WTC11 (cell line): ENCODE measurements around the gene QRFPR. TPM values are rescaled to one million over a fixed set of nuclear protein-coding genes. Genes with fewer than 3 reads are reported as not detected.

Experiments used
- ATAC-seq: fragments of 200-7000 bp; cut with Tn5 transposase; 2 replicates; pipeline ENCODE4 v1.10.0; 2021; ENCODE audit warnings: mild to moderate bottlenecking, moderate library complexity
- CTCF ChIA-PET: fragments of 300-600 bp; sonication (Branson Sonifier 250); formaldehyde crosslinking; loops from one replicate; lab custom pipeline; 2021; ENCODE audit warnings: antibody characterized with exemption; lab: Charles Lee
- POLR2A ChIA-PET: fragments of 350-600 bp; sonication (Branson Sonifier 250); formaldehyde crosslinking; loops from one replicate; lab custom pipeline; 2021; ENCODE audit warnings: antibody characterized with exemption; lab: Charles Lee
- DNase-seq: peaks from one replicate; pipeline ENCODE4 v3.0.0; 2021; ENCODE audit warnings: low spot score
- H3K27ac Mint-ChIP-seq: 2 replicates; pipeline ENCODE4 v1.8.0; 2021; ENCODE audit warnings: mixed read lengths
- H3K27me3 Mint-ChIP-seq: 2 replicates; pipeline ENCODE4 v1.8.0; 2021; ENCODE audit warnings: low read depth, mild to moderate bottlenecking, moderate library complexity, mixed read lengths
- H3K36me3 Mint-ChIP-seq: 2 replicates; pipeline ENCODE4 v1.8.0; 2021; ENCODE audit warnings: mixed read lengths
- H3K4me1 Mint-ChIP-seq: 2 replicates; pipeline ENCODE4 v1.8.0; 2022; ENCODE audit warnings: mixed read lengths
- H3K4me3 Mint-ChIP-seq: 2 replicates; pipeline ENCODE4 v1.8.0; 2021; ENCODE audit warnings: mild to moderate bottlenecking, moderate library complexity, mixed read lengths
- H3K9me3 Mint-ChIP-seq: 2 replicates; pipeline ENCODE4 v1.8.0; 2021; ENCODE audit warnings: mixed read lengths
- CBFB ChIP-seq: sonication (generic); formaldehyde crosslinking; IDR thresholded peaks from 2 replicates; pipeline ENCODE4 v1.8.1; 2022; ENCODE audit warnings: mild to moderate bottlenecking, low read depth, missing genetic modification reagents
- ETV6 ChIP-seq: sonication (generic); formaldehyde crosslinking; IDR thresholded peaks from 2 replicates; pipeline ENCODE4 v1.8.1; 2022; ENCODE audit warnings: mild to moderate bottlenecking, missing genetic modification reagents
- FOXK1 ChIP-seq: sonication (generic); formaldehyde crosslinking; IDR thresholded peaks from 2 replicates; pipeline ENCODE4 v1.8.0; 2022; ENCODE audit warnings: mild to moderate bottlenecking, moderate library complexity, missing genetic modification reagents
- MXD4 ChIP-seq: fragments of 250-450 bp; sonication (Bioruptor Pico); IDR thresholded peaks from 2 replicates; pipeline ENCODE4 v1.8.0; 2021; ENCODE audit warnings: mild to moderate bottlenecking, moderate library complexity, borderline replicate concordance
- NFATC4 ChIP-seq: fragments of 250-450 bp; sonication (Bioruptor Pico); IDR thresholded peaks from 2 replicates; pipeline ENCODE4 v1.9.0; 2021; ENCODE audit warnings: mild to moderate bottlenecking
- PRRX2 ChIP-seq: fragments of 250-450 bp; sonication (Bioruptor Pico); IDR thresholded peaks from 2 replicates; pipeline ENCODE4 v1.8.0; 2021; ENCODE audit warnings: mild to moderate bottlenecking
- SMAD4 ChIP-seq: sonication (generic); formaldehyde crosslinking; IDR thresholded peaks from 2 replicates; pipeline ENCODE4 v1.8.0; 2022; ENCODE audit warnings: mild to moderate bottlenecking, missing genetic modification reagents
- ZBTB21 ChIP-seq: sonication (generic); formaldehyde crosslinking; IDR thresholded peaks from 2 replicates; pipeline ENCODE4 v1.8.1; 2023; ENCODE audit warnings: mild to moderate bottlenecking, missing genetic modification reagents, borderline replicate concordance
- ZNF423 ChIP-seq: fragments of 250-450 bp; sonication (Bioruptor Pico); IDR thresholded peaks from 2 replicates; pipeline ENCODE4 v2.1.2; 2022; ENCODE audit warnings: mild to moderate bottlenecking, moderate library complexity
- total RNA-seq: library from RNA; stranded (reverse); gene quantifications from 3 replicates; pipeline ENCODE4 v1.2.3, GENCODE V29; 2021
- TF ChIP-seq, protein P1 (sequence below): fragments of 250-450 bp; sonication (Bioruptor Pico); IDR thresholded peaks from 2 replicates; pipeline ENCODE4 v1.9.0; 2021; ENCODE audit warnings: mild to moderate bottlenecking
- TF ChIP-seq, protein P2 (sequence below): sonication (generic); formaldehyde crosslinking; IDR thresholded peaks from 2 replicates; pipeline ENCODE4 v1.8.0; 2023; ENCODE audit warnings: mild to moderate bottlenecking, missing genetic modification reagents
- TF ChIP-seq, protein P3 (sequence below): fragments of 250-450 bp; sonication (Bioruptor Pico); IDR thresholded peaks from 2 replicates; pipeline ENCODE4 v1.9.0; 2021; ENCODE audit warnings: mild to moderate bottlenecking, borderline replicate concordance
- TF ChIP-seq, protein P4 (sequence below): sonication (generic); formaldehyde crosslinking; IDR thresholded peaks from 2 replicates; pipeline ENCODE4 v1.8.0; 2023; ENCODE audit warnings: missing genetic modification reagents, mild to moderate bottlenecking, borderline replicate concordance
- TF ChIP-seq, protein P5 (sequence below): fragments of 200-600 bp; IDR thresholded peaks from 2 replicates; pipeline ENCODE4 v1.8.0; 2022; ENCODE audit warnings: antibody characterized with exemption
- TF ChIP-seq, protein P6 (sequence below): sonication (generic); formaldehyde crosslinking; IDR thresholded peaks from 2 replicates; pipeline ENCODE4 v1.8.0; 2022; ENCODE audit warnings: mild to moderate bottlenecking, missing genetic modification reagents
- TF ChIP-seq, protein P7 (sequence below): sonication (generic); formaldehyde crosslinking; IDR thresholded peaks from 2 replicates; pipeline ENCODE4 v1.8.0; 2022; ENCODE audit warnings: mild to moderate bottlenecking, missing genetic modification reagents

QRFPR gene
- total RNA-seq, 1 experiment from 2014 or later, result 0.68 TPM

DNA sequence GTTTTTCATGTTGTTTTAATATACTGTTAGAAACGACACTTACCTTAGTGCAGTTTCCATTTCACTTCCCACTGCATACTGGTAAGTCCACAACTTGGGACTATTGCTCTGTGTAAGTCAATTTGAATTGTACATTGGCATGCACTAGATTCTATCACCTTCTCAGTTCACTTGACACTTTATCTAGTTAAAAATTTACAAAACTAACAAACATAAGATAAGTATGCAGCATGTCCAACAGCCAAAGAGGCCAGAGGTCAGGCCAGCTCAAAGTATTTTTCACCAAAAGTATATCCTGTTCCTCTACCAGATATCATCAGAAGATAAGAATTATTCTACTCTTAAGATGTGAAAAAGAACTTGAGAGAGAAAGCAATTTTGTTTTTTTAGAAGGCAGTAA is 75.9 kb downstream of the QRFPR start:
- ChIA-PET CTCF (no interaction called here), POLR2A (no interaction called here)
- TF ChIP-seq, protein P1, sequence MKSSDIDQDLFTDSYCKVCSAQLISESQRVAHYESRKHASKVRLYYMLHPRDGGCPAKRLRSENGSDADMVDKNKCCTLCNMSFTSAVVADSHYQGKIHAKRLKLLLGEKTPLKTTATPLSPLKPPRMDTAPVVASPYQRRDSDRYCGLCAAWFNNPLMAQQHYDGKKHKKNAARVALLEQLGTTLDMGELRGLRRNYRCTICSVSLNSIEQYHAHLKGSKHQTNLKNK (CRISPR knock-in tag), result no peak
- no peak for TF ChIP-seq CBFB (CRISPR knock-in tag)
- TF ChIP-seq, protein P2, sequence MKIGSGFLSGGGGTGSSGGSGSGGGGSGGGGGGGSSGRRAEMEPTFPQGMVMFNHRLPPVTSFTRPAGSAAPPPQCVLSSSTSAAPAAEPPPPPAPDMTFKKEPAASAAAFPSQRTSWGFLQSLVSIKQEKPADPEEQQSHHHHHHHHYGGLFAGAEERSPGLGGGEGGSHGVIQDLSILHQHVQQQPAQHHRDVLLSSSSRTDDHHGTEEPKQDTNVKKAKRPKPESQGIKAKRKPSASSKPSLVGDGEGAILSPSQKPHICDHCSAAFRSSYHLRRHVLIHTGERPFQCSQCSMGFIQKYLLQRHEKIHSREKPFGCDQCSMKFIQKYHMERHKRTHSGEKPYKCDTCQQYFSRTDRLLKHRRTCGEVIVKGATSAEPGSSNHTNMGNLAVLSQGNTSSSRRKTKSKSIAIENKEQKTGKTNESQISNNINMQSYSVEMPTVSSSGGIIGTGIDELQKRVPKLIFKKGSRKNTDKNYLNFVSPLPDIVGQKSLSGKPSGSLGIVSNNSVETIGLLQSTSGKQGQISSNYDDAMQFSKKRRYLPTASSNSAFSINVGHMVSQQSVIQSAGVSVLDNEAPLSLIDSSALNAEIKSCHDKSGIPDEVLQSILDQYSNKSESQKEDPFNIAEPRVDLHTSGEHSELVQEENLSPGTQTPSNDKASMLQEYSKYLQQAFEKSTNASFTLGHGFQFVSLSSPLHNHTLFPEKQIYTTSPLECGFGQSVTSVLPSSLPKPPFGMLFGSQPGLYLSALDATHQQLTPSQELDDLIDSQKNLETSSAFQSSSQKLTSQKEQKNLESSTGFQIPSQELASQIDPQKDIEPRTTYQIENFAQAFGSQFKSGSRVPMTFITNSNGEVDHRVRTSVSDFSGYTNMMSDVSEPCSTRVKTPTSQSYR (CRISPR knock-in tag), result no peak
- TF ChIP-seq SMAD4, result no peak
- TF ChIP-seq, protein P3, sequence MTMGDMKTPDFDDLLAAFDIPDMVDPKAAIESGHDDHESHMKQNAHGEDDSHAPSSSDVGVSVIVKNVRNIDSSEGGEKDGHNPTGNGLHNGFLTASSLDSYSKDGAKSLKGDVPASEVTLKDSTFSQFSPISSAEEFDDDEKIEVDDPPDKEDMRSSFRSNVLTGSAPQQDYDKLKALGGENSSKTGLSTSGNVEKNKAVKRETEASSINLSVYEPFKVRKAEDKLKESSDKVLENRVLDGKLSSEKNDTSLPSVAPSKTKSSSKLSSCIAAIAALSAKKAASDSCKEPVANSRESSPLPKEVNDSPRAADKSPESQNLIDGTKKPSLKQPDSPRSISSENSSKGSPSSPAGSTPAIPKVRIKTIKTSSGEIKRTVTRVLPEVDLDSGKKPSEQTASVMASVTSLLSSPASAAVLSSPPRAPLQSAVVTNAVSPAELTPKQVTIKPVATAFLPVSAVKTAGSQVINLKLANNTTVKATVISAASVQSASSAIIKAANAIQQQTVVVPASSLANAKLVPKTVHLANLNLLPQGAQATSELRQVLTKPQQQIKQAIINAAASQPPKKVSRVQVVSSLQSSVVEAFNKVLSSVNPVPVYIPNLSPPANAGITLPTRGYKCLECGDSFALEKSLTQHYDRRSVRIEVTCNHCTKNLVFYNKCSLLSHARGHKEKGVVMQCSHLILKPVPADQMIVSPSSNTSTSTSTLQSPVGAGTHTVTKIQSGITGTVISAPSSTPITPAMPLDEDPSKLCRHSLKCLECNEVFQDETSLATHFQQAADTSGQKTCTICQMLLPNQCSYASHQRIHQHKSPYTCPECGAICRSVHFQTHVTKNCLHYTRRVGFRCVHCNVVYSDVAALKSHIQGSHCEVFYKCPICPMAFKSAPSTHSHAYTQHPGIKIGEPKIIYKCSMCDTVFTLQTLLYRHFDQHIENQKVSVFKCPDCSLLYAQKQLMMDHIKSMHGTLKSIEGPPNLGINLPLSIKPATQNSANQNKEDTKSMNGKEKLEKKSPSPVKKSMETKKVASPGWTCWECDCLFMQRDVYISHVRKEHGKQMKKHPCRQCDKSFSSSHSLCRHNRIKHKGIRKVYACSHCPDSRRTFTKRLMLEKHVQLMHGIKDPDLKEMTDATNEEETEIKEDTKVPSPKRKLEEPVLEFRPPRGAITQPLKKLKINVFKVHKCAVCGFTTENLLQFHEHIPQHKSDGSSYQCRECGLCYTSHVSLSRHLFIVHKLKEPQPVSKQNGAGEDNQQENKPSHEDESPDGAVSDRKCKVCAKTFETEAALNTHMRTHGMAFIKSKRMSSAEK (CRISPR knock-in tag), result no peak
- TF ChIP-seq, protein P4, sequence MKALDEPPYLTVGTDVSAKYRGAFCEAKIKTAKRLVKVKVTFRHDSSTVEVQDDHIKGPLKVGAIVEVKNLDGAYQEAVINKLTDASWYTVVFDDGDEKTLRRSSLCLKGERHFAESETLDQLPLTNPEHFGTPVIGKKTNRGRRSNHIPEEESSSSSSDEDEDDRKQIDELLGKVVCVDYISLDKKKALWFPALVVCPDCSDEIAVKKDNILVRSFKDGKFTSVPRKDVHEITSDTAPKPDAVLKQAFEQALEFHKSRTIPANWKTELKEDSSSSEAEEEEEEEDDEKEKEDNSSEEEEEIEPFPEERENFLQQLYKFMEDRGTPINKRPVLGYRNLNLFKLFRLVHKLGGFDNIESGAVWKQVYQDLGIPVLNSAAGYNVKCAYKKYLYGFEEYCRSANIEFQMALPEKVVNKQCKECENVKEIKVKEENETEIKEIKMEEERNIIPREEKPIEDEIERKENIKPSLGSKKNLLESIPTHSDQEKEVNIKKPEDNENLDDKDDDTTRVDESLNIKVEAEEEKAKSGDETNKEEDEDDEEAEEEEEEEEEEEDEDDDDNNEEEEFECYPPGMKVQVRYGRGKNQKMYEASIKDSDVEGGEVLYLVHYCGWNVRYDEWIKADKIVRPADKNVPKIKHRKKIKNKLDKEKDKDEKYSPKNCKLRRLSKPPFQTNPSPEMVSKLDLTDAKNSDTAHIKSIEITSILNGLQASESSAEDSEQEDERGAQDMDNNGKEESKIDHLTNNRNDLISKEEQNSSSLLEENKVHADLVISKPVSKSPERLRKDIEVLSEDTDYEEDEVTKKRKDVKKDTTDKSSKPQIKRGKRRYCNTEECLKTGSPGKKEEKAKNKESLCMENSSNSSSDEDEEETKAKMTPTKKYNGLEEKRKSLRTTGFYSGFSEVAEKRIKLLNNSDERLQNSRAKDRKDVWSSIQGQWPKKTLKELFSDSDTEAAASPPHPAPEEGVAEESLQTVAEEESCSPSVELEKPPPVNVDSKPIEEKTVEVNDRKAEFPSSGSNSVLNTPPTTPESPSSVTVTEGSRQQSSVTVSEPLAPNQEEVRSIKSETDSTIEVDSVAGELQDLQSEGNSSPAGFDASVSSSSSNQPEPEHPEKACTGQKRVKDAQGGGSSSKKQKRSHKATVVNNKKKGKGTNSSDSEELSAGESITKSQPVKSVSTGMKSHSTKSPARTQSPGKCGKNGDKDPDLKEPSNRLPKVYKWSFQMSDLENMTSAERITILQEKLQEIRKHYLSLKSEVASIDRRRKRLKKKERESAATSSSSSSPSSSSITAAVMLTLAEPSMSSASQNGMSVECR (CRISPR knock-in tag), result no peak
- TF ChIP-seq, protein P5, sequence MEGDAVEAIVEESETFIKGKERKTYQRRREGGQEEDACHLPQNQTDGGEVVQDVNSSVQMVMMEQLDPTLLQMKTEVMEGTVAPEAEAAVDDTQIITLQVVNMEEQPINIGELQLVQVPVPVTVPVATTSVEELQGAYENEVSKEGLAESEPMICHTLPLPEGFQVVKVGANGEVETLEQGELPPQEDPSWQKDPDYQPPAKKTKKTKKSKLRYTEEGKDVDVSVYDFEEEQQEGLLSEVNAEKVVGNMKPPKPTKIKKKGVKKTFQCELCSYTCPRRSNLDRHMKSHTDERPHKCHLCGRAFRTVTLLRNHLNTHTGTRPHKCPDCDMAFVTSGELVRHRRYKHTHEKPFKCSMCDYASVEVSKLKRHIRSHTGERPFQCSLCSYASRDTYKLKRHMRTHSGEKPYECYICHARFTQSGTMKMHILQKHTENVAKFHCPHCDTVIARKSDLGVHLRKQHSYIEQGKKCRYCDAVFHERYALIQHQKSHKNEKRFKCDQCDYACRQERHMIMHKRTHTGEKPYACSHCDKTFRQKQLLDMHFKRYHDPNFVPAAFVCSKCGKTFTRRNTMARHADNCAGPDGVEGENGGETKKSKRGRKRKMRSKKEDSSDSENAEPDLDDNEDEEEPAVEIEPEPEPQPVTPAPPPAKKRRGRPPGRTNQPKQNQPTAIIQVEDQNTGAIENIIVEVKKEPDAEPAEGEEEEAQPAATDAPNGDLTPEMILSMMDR, result no peak
- TF ChIP-seq, protein P6, sequence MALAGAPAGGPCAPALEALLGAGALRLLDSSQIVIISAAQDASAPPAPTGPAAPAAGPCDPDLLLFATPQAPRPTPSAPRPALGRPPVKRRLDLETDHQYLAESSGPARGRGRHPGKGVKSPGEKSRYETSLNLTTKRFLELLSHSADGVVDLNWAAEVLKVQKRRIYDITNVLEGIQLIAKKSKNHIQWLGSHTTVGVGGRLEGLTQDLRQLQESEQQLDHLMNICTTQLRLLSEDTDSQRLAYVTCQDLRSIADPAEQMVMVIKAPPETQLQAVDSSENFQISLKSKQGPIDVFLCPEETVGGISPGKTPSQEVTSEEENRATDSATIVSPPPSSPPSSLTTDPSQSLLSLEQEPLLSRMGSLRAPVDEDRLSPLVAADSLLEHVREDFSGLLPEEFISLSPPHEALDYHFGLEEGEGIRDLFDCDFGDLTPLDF (CRISPR knock-in tag), result no peak
- TF ChIP-seq PRRX2 (CRISPR knock-in tag), result no peak
- TF ChIP-seq, protein P7, sequence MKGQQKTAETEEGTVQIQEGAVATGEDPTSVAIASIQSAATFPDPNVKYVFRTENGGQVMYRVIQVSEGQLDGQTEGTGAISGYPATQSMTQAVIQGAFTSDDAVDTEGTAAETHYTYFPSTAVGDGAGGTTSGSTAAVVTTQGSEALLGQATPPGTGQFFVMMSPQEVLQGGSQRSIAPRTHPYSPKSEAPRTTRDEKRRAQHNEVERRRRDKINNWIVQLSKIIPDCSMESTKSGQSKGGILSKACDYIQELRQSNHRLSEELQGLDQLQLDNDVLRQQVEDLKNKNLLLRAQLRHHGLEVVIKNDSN (CRISPR knock-in tag), result no peak
- no peak for TF ChIP-seq ETV6 (CRISPR knock-in tag)
- no peak for TF ChIP-seq ZBTB21 (CRISPR knock-in tag)
- TF ChIP-seq ZNF423, result no peak
- no peak for TF ChIP-seq MXD4 (CRISPR knock-in tag)
- TF ChIP-seq NFATC4 (CRISPR knock-in tag), result no peak
- no peak for TF ChIP-seq FOXK1 (CRISPR knock-in tag)
- Mint-ChIP-seq H3K9me3 (no peaks in the 10 kb centered on the region), H3K36me3 (no peaks in the 10 kb centered on the region), H3K27me3 (no peaks in the 10 kb centered on the region), H3K4me3 (no peak overlapping the region), H3K4me1 (no peaks in the 10 kb centered on the region), H3K27ac (no peak overlapping the region)
- DNase-seq (no peak), ATAC-seq (no peak)
